Measurements from ENCODE around the gene TLK1.

DNA sequence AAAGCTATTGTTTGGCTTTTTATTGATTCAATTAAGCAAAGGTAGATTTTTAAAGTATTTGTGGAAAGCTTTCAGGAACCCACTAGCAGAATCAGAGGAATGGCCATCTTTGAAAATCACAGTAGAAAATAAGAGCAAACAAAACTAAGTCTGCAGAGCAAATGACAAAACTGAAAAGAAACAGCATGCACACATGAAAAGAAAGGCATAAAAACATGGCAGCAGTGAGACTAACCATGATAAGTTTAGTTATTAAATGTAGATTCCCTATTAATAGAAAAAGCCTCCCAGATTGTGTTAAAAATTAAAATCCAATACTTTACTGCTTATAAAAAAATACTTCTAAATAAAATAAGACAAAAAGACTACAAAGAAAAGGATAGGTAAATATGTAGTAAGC, 9.1 kb upstream of the TLK1 start:
- TF ChIP-seq, protein P1, sequence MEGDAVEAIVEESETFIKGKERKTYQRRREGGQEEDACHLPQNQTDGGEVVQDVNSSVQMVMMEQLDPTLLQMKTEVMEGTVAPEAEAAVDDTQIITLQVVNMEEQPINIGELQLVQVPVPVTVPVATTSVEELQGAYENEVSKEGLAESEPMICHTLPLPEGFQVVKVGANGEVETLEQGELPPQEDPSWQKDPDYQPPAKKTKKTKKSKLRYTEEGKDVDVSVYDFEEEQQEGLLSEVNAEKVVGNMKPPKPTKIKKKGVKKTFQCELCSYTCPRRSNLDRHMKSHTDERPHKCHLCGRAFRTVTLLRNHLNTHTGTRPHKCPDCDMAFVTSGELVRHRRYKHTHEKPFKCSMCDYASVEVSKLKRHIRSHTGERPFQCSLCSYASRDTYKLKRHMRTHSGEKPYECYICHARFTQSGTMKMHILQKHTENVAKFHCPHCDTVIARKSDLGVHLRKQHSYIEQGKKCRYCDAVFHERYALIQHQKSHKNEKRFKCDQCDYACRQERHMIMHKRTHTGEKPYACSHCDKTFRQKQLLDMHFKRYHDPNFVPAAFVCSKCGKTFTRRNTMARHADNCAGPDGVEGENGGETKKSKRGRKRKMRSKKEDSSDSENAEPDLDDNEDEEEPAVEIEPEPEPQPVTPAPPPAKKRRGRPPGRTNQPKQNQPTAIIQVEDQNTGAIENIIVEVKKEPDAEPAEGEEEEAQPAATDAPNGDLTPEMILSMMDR (IDR thresholded peaks at IDR 0.05; ENCODE audit: insufficient read depth, low read length), result no peak
- TF ChIP-seq POLR2AphosphoS5 (IDR thresholded peaks at IDR 0.05; ENCODE audit: low read depth) (no peak), GABPA (IDR thresholded peaks at IDR 0.05; ENCODE audit: low read depth) (no peak), SPI1 (IDR thresholded peaks at IDR 0.05; ENCODE audit: borderline replicate concordance, low read depth) (no peak)
- TF ChIP-seq, protein P2, sequence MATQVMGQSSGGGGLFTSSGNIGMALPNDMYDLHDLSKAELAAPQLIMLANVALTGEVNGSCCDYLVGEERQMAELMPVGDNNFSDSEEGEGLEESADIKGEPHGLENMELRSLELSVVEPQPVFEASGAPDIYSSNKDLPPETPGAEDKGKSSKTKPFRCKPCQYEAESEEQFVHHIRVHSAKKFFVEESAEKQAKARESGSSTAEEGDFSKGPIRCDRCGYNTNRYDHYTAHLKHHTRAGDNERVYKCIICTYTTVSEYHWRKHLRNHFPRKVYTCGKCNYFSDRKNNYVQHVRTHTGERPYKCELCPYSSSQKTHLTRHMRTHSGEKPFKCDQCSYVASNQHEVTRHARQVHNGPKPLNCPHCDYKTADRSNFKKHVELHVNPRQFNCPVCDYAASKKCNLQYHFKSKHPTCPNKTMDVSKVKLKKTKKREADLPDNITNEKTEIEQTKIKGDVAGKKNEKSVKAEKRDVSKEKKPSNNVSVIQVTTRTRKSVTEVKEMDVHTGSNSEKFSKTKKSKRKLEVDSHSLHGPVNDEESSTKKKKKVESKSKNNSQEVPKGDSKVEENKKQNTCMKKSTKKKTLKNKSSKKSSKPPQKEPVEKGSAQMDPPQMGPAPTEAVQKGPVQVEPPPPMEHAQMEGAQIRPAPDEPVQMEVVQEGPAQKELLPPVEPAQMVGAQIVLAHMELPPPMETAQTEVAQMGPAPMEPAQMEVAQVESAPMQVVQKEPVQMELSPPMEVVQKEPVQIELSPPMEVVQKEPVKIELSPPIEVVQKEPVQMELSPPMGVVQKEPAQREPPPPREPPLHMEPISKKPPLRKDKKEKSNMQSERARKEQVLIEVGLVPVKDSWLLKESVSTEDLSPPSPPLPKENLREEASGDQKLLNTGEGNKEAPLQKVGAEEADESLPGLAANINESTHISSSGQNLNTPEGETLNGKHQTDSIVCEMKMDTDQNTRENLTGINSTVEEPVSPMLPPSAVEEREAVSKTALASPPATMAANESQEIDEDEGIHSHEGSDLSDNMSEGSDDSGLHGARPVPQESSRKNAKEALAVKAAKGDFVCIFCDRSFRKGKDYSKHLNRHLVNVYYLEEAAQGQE (IDR thresholded peaks at IDR 0.05; ENCODE audit: insufficient replicate concordance, low read depth), result no peak

All from HL-60 (cell line).